BE2C (cell line): ENCODE data around the gene NT5C1A.

Source experiments
- DNase-seq: peaks from one replicate; pipeline ENCODE4 v3.0.0-alpha.2; 2020
- H3K27me3 ChIP-seq: fragments of 250-450 bp; sonication (Bioruptor Pico); 2 replicates; pipeline ENCODE4 v1.5.1; 2020; ENCODE audit warnings: mild to moderate bottlenecking
- H3K36me3 ChIP-seq: fragments of 250-450 bp; sonication (Bioruptor Pico); 2 replicates; pipeline ENCODE4 v1.5.1; 2020; ENCODE audit warnings: mild to moderate bottlenecking
- H3K4me1 ChIP-seq: fragments of 250-450 bp; sonication (Bioruptor Pico); 2 replicates; pipeline ENCODE4 v1.5.1; 2020
- H3K4me3 ChIP-seq: 2 replicates; pipeline ENCODE4 v1.5.1; 2011; ENCODE audit warnings: low read depth, low read length
- H3K9me3 ChIP-seq: fragments of 250-450 bp; sonication (Bioruptor Pico); 2 replicates; pipeline ENCODE4 v1.5.1; 2020
- CTCF ChIP-seq: IDR thresholded peaks from 2 replicates; pipeline ENCODE4 v1.5.1; 2012; ENCODE audit warnings: mild to moderate bottlenecking, low read depth, low read length

NT5C1A gene

GRCh38 chr1:39687243-39687642, 15.3 kb upstream of the NT5C1A start:
- TF ChIP-seq CTCF = no peak

DNA sequence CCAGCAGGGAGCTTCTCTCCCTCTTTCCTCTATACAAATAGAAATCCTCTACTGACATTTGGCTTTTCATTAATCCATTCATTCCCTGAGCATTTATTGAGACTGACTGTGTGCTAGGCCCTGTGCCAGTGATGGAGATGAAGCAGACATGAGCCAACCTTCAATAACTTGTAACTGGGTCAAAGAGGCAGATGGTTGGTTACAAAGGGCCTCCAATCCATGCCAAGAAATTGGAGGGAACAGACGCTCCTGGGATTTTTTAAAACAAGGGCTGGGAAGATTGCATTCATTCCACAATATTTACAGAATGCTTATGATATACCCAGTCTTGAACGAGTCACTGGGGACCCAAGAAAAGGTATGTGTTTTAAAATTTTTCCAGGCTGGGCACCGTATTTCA, 13.2 kb upstream of the NT5C1A start:
- H3K9me3 ChIP-seq = no peaks in the 10 kb centered on the region
- H3K4me3 ChIP-seq = no peak overlapping the region
- no peak for DNase-seq
- H3K4me1 ChIP-seq = no peaks in the 10 kb centered on the region
- H3K36me3 ChIP-seq = no peaks in the 10 kb centered on the region
- no peak for TF ChIP-seq CTCF
- H3K27me3 ChIP-seq = no peaks in the 10 kb centered on the region

More at GRCh38 chr1:39687243-39687642, 15.3 kb upstream of the NT5C1A start:
- H3K4me3 ChIP-seq = no peak overlapping the region
- no peak for DNase-seq
- no peaks in the 10 kb centered on the region for H3K9me3 ChIP-seq
- no peaks in the 10 kb centered on the region for H3K36me3 ChIP-seq
- H3K4me1 ChIP-seq = no peaks in the 10 kb centered on the region
- no peaks in the 10 kb centered on the region for H3K27me3 ChIP-seq

DNA sequence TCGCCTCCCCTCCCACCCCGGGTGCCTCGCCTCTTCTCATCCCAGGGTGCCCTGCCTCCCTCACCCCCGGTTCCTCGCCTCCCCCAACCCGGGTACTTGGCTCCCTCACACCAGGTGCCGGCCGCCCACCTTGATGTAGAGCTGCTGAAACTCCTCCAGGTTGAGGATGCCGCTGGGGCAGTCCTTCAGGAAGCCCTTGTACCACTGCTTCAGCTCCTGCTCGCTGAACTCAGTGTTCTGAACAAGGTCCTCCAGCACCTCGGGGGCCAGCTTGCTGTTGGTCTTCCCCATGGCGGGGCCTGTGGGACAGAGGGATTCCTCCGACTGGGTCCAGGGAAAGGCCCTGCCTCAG, 12.4 kb upstream of the NT5C1A start:
- H3K36me3 ChIP-seq = no peaks in the 10 kb centered on the region
- no peaks in the 10 kb centered on the region for H3K9me3 ChIP-seq
- no peaks in the 10 kb centered on the region for H3K27me3 ChIP-seq
- no peaks in the 10 kb centered on the region for H3K4me1 ChIP-seq
- no peak for TF ChIP-seq CTCF
- no peak overlapping the region for H3K4me3 ChIP-seq
- no peak for DNase-seq

DNA sequence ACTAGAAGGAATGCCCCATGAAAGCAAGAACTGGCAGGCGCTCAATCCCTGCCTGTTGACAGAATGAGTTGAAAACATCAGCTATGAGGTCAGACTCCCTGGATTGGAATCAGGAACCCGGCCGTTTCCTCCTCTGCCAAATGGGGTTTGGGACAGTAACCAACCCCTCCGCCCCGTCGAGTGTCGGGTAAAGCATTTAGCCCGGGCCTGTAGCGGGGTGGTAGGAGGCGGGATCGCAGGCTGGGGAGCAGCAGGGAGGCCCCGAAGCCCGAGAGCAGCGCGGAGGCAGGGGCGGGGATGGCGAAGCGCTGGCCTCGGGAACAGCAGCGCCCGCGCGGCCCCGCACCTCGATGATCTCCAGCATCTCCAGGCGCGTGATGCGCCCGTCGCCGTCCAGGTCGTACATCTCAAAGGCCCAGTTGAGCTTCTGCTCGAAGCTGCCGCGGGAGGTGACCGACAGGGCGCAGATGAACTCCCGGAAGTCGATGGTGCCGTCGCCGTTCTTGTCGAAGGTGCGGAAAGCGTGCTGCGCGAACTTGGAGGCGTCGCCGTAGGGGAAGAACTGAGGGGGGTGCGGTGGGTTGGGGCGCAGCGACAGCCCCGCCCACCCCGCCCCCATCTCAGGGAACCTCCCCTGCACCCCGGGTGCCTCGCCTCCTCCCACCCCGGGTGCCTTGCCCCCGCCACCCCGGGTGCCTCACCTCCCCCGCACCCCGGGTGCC, 11.8 kb upstream of the NT5C1A start:
- no peak for DNase-seq
- Histone ChIP-seq H3K9me3 (no peaks in the 10 kb centered on the region), H3K4me3 (no peak overlapping the region), H3K36me3 (no peaks in the 10 kb centered on the region), H3K4me1 (no peaks in the 10 kb centered on the region), H3K27me3 (no peaks in the 10 kb centered on the region)
- TF ChIP-seq CTCF = no peak

- DNase-seq = no peak
- TF ChIP-seq CTCF = no peak
- Histone ChIP-seq H3K4me3 (no peak overlapping the region), H3K4me1 (no peaks in the 10 kb centered on the region), H3K36me3 (no peaks in the 10 kb centered on the region), H3K9me3 (no peaks in the 10 kb centered on the region), H3K27me3 (no peaks in the 10 kb centered on the region)
These were observed 10.1 kb upstream of the NT5C1A start for GRCh38 chr1:39681999-39682398.

- Histone ChIP-seq H3K9me3 (no peaks in the 10 kb centered on the region), H3K27me3 (no peaks in the 10 kb centered on the region), H3K4me1 (no peaks in the 10 kb centered on the region), H3K4me3 (no peak overlapping the region), H3K36me3 (no peaks in the 10 kb centered on the region)
- DNase-seq = no peak
- no peak for TF ChIP-seq CTCF
These were observed 9.4 kb upstream of the NT5C1A start for GRCh38 chr1:39681294-39681693.
